Suppressor macrophage (primary cell): ENCODE results near the gene CLASP1.
A peak's percentile ranks its signal among the peaks of the same experiment; 100 is the strongest.
"Not testable (repeated sequence)": the region's sequence is repeated elsewhere in the genome, so short reads cannot be mapped to it uniquely, and the experiment has no call there.

Source experiments
- DNase-seq, 4 experiments: peaks; one replicate each; pipeline ENCODE4 v3.0.0-alpha.2; 2020 to 2022
- total RNA-seq, 17 experiments: gene quantifications; one replicate each; lab custom pipeline; 2026; ENCODE audit warnings: mixed read lengths in 6 of 17, inconsistent platforms in 3 of 17; lab: John Stamatoyannopoulos, UW

The CLASP1 gene
- total RNA-seq, result 48.4 to 98.9 (median 63.2) reads per million in 17 experiments

DNA sequence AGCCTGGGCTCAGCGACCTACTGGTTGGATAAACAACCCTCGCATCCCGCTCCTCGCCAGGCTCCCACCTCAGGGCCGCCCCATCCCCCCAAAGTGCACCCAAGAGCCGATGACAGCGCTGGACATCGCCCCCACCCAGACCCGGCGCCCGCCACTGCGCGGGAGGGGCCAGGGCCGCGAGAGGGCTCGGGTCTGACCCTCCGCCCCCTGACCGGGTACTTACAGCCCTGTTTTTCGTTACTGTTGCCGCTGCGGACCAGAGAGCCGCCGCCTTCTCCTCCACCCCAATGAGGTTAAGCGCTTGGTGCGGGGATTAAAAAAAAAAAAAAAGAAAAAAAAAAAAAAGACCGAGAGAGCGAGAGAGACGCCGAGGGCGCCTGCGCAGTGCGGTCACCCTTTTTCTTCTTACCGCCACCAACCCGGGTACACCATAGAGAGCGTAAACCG is at the start of gene CLASP1:
Gene CLASP1 (minus strand): TSS at position 314 of the 447 bp plus-strand sequence. CDS start 43,567 bp downstream, outside the sequence.
- no peak for DNase-seq

DNA sequence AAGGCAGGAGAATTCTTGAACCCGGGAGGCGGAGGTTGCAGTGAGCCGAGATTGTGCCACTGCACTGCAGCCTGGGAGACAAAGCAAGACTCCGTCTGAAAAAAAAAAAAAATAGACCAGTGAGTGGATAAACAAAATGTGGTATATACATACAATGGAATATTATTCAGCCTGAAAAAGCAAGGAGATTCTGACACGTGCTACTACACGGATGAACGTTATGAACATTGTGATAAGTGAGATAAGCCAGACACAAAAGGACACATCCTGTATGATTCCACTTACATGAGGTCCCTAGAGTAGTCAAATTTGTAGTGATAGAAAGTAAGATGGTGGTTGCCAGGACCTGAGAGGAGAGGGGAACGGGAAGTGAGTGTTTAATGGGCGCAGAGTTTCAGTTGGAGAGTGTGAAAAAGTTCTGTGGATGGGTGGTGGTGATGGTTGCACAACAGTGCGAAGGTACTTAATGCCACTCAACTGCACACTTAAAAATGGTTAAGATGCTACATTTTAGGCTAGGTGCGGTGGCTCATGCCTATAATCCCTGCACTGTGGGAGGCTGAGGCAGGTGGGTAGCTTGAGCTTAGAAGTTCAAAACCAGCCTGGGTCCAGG is 49.2 kb upstream of the CLASP1 start:
- no peak for DNase-seq

DNA sequence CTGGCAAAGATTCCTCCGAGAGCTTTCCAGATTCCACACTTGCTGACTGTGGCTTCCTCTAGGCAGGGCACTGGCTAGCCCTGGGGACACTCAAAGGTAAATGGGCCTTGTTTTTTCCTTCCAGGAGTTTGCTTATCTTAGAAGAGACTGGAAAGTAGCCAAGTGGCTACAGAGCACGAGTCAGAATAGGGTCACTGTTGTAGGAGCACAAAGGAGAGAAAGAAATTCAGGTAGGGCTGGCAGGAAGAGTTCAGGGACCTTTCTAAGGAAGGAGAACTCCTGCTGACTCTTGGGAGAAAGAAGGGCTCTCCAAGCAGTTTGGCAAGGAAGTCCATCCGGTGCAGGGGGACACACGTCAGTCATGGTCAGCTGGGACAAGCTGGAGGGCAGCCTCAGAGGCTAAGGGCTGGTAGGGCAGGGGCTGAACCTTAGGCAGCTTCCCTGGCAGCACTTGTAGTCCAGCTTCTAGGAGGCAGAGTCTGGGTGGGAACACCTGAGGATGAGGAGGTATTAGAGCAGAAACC is 47.9 kb upstream of the CLASP1 start:
- no peak for DNase-seq

DNA sequence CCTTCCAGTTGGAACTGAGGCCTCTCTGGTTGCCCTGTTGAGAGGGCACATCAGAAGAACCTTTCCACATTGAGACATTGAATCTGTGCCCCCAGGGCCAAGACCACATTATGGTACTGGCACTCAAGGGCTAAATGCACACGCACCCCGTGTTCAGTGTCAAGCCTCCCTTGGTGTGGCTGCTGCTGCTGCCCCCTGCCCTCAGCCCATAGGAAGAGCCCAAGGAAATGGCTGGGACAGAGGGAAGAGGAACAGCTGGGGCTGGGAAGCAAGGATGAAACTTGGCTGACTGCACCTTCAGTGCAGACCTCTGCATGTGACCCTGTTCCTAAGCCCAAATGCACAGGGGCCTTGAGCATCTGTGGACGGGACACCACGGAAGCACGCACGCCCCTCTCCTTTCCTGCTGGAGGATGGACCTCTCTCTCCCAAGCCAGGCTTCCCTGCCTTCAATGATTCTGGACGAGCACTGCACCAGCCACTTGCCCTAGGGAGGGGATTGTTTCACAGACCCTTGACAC is 47.2 kb upstream of the CLASP1 start:
- no peak for DNase-seq

DNA sequence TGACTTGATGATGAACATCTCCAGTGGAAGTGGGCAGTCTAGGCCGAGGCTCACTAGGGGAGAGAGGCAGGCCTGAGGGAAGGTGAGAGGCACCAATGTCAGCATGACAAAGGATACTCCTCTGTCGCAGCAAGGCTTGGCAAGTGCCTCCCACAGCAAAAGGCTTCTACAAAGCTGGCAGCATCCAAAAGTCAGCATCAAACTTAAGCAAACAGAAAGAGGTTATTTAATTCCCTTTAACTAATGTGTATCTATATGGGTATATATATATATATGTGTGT is 45.8 kb upstream of the CLASP1 start:
- DNase-seq, result no peak

DNA sequence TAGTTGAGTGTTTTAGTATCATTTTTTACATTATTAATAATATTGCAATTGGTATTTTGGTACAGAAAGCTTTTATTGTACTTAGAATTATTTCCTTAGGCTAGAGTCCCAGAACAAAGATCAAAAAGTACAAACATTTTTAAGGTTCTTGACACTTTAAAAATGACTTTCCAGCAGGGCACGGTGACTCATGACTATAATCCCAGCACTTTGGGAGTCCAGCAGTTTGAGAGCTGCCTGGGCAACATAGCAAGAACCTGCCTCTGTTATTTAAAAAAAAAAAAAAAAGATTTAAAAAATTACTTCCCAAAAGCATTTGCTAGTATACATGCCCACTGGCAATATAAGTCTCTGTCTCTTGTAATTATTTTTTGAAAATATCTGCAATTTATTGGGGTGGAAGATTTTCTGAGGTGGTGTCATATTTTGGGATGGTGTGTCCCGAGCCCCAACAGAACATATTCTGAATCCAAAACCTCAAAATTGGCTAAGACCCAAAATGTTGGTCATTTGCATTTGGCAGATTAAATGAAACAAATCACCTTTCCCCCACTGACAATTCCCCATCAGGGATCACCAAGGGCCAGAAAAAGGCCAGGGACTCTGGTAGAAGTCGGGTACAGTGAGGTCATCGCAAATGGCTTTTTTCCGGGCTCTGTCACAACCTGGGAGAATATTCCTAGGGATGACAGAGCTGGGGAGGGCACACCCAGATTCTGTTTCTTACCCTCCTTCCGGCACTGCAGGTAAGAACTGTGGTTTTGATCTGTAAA is 45.3 kb upstream of the CLASP1 start:
- DNase-seq, result no peak

DNA sequence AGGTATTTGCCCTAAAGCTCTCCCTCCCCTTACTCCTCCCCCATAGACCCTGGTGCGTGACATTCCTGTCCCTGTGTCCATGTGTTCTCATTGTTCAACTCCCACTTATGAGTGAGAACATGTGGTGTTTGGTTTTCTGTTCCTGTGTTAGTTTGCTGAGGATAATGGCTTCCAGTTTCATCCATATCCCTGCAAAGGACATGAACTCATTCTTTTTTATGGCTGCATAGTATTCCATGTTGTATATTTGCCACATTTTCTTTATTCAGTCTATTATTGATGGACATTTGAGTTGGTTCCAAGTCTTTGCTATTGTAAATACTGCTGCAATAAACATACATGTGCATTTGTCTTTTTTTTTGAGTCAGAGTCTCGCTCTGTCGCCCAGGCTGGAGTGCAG is 41.3 kb upstream of the CLASP1 start:
- DNase-seq, result not testable (repeated sequence)

DNA sequence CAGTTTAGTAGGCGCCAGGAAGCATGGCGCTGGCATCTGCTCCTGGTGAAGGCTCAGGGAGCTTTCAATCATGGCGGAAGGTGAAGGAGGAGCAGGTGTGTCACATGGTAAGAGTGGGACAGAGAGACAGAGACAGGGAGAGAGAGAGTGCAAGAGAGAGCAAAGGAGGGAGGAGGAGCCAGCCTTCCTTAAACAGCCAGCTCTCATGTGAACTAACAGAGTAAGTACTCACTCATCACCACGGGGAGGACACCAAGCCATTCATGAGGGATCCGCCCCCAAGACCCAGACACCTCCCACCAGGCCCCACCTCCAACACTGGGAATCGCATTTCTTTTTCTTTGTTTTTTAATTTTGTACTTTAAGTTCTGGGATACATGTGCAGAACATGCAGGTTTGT is 40.8 kb upstream of the CLASP1 start:
- DNase-seq, result no peak

DNA sequence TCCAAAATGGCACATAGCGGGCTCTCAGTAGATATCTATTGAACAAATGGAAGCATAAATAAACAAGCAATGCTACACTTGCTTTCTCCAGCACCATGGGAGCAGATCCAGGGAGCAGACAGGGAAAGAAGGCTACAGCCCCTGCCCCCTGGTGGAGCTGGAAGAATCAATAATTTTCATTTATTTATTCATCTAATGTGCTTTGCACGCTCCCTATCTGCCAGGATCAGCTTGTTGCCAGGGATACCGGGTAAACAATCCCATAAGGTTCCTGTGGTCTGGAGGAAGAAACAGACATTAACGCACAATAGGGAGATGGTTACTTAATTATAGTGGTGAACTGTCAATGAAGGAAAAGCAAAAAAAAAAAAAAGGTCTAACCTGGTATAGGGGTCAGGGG is 40.1 kb upstream of the CLASP1 start:
- DNase-seq, result peak in 1 of 4 experiments; percentile 9

DNA sequence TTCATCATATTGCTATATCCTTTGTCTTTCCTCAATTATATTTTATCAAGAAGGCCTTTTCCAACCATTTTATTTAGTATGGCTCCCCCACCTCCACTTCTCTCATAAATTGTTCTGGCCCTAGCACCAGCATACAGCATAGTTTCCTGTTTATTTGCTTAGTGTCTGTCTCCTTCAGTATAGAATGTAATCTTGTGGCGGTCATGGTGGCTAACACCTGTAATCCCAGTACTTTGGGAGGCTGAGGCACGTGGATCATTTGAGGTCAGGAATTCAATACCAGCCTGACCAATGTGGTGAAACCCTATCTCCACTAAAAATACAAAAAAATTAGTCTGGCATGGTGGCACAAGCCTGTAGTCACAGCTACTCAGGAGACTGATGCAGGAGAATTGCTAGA is 39.6 kb upstream of the CLASP1 start:
- no peak for DNase-seq

DNA sequence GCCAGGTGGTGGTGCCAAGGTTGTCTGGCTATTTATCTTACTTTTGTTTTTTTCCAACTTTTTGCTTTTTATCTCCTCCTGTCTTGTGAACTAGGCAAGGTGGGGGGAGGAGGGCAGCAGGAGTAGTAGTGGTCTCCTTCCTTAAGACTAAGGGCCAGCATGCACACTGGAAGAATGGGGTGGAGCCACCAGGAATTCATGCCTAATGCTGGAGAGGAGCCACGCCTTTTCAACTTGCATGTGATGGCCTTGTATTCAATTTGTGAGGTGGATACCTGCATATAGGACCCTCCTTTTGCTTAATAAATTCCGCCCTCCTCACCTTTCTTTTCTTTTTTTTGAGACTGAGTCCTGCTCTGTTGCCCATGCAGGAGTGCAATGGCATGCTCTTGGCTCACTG is 37.6 kb upstream of the CLASP1 start:
- no peak for DNase-seq

DNA sequence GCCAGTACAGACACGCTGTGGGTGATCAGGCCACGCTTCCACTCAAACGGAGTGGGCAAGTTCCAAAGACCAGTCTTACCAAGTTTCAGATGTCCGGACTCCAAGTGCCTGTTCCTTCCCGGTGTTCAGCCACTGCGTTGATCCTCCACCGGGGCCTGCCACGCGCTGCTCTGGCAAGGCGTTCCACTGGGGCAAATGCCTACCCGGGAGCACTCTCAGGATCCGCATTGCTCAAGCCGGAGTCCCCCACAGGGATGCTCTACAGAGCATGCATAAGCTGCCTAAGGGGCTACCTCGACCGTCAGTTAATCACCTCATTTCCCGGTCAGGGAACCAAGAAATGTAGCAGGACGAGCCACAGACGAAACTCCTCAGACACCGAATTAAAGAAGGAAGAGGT is 37.0 kb upstream of the CLASP1 start:
- no peak for DNase-seq

DNA sequence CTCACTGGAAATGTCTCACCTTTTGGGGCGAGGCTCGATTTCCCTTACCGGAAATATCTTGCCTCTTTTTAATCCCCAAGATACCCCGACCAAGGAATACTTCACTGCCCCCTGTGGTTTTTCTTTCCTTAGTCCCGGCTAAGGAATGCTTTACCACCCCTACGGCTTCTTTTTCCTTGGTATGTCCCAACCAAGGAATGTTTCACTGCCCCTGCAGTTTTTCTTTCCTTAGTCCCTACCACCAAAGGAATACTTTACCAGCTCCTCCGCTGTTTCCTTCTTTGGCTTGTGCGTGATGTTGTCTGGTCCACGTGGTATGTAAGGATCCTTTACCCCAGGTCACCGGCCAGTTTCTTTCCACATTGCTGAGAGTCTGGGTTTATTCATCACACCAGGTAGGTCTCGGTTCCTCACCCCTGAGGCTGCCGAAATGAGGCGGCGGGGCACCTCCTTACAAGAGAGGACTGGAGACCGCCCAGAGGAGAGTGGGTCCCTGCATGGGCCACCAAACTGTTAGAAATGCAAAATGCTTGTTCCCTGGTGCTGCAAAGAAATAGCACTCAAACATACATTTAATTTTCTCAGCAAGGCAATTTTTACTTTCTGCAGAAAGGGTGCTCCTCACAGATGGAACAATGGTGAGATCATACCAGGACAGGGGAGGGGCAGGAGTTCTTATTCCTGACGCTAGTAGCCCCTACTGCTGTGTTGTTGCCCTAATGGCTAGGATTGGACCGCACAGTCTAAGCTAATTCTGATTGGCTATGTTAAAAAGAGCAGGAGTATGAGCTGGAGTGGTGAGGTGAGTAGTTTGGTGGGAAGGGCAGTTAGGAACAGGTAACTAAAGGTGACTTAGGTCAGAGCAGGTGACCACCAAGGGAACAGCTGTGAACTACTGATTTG is 33.4 kb upstream of the CLASP1 start:
- no peak for DNase-seq

DNA sequence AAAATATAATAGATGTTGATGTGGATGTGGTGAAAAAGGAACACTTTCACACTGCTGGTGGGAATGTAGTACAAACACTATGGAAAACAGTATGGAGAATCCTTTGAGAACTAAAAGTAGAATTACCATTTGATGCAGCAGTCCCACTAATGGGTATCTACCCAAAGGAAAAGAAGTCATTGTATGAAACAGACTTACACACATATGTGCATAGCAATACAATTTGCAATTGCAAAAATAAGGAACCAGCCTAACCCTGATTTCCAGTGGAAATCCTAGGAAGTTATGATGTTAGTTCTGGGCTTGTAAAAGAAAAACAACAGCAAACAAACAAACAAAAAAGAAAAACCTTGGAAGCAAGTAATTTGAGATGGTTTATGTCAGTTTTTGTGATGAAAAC is 28.6 kb upstream of the CLASP1 start:
- DNase-seq, result no peak

DNA sequence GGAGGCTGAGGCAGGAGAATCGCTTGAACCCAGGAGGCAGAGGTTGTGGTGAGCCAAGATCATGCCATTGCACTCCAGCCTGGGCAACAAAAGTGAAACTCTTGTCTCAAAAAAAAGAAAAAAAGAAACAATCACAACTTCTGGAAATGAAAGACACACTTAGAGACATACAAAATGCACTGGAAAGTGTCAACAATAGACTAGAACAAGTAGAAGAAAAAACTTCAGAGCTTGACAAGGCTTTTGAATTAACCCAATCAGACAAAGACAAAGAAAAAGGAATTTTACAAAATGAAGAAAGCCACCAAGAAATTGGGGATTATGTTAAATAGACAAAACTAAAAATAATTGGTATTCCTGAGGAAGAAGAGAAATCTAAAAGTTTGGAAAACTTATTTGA is 22.4 kb upstream of the CLASP1 start:
- DNase-seq, result not testable (repeated sequence)

DNA sequence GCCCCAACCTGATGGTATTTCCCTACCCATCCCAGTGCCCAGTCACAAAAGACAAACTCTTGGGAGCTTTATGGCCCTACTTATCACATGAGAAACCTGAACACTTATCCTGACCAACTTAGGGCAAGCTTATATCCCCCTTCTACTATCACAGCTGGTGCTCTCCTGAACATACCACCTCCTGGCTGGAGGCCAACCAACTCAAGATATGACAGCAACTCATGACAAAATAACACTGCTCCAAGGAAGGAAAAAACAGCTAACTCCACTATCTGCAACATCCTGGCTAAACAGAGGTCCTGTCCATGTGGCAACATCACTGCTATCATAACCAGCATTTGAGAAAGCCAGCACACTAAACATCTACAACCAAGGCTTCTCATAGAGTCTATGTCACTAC is 20.9 kb upstream of the CLASP1 start:
- no peak for DNase-seq

DNA sequence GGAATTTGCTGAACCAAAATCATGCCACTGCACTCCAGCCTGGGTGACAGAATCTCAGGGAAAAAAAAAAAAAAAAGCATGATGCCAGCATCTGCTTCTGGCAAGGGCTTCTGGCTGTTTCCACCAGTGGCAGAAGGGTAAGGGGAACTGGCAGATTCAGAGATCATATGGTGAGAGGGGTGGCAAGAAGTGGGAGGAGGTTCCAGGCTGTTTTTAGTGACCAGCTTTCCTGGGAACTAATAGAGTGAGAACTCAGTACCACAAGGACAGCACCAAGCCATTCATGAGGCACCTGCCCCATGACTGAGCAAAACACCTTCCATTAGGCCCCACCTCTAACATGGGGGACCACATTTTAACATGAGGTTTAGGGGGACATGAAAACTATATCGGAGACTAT is 18.4 kb upstream of the CLASP1 start:
- no peak for DNase-seq

DNA sequence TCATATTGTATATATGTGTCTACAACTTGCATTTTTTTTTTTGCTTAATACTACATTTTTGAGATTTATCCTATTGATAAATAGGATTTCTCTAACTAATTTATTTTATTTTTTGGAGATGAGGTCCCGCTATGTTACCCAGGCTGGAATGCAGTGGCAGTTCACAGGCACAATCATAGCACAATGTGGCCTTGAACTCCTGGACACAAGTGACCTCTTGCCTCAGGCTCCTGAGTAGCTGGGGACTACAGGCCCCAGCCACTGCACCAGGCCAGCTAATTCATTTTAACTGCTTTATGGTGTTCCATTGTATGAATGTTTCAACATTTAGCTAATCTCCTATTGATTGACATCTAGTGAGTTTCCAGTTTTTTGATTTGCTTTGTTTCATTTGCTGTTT is 16.8 kb upstream of the CLASP1 start:
- no peak for DNase-seq

DNA sequence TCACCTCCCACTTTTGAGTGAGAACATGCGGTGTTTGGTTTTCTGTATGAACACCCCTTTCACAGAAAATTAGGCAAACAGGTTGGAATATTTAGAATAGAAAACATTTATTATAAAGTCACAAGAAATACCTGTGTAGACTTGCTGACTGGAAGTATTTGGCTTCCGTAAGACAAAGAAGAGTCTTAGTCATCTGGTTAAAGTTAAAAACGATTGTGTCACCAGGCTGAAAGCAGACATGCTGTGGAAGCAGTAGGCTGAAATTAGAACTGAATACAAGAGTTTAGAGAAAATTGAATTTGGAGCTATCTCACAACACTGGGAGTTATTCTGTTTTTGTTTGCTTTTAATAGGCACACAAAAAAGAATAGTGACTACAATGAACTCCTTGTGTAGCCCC is 16.2 kb upstream of the CLASP1 start:
- DNase-seq, result no peak

DNA sequence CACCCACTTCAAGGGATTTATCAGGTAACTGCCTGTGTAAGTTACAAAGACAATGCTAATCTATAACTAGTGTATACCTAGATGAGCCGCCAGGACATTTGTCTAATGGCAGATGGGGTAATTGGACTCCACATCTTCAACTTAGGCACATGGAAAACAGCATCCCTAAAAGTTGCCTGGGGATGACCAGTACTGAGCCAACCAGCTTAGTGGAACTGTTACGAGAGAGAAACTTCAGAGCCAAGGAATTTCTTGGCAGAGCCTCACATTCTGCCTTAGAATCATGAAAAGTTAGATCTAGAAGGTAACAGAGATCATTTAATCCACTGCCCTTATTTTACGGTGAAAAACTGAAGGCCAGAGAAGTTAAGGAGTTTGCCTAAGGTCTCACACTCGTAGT is 15.5 kb upstream of the CLASP1 start:
- DNase-seq, result no peak

DNA sequence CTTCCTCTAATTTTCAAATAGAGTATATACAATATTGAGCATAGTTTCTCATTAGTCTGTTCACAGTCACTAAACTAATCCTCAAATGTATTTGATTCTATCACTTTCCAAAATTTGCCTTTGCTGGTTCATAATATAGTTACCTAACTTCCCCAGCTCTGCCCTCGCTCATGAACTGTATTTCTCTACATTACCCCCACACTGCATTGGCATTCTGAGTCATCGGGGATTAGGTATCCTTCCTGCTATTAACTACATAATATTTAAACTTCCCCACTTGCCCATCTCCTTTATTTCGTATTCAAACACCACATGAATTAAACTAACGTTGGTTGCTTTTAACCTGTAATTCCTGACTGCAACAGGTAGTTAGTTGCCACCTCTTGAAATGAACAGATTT is 14.8 kb upstream of the CLASP1 start:
- no peak for DNase-seq

DNA sequence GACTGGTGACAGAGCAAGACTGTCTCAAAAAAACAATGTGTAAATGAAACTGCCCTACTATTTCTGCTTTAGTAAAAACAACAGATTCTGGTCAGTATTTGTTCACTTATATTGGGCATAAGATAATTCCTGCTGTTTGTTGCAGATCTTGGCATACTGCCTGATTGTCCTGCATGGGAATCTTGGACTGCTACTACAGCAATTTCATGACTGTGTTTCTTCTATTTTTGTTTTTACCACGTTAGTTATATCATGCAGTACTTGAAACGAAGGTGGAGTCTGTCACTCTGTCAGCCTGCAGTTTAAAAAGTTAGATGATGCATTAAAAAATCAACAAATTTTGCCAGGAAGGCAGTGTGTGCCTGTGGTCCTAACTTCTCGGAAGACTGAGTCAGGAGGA is 14.2 kb upstream of the CLASP1 start:
- DNase-seq, result no peak

DNA sequence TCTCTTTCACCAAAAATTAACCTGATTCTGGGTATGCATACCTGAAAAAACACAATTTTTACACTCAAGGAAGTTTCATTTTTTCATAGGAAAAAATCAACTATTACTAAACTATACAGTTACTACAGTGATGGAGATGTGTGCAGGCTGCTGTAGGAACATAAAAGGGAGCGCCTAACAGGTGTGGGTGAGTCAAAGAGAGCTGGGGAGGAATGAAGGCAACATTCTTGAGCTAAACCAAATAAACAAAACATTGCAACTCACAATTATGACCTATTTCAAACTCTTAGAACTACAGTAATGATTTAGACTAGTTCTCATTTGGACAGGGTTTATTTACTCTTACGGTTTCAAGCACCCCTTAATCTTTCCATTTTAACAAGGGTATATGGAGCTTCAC is 13.4 kb upstream of the CLASP1 start:
- DNase-seq, result no peak
